Ramos (cell line): ENCODE data around the gene RIF1.

Experiments used
- in situ Hi-C: fragments of 300-500 bp; cut with MboI; formaldehyde crosslinking; loops from one replicate; pipeline ENCODE4 v1.14.3; 2022; ENCODE audit warnings: low sequenced_read_pairs; ENCODE audit not compliant: unreplicated experiment

Gene RIF1

DNA sequence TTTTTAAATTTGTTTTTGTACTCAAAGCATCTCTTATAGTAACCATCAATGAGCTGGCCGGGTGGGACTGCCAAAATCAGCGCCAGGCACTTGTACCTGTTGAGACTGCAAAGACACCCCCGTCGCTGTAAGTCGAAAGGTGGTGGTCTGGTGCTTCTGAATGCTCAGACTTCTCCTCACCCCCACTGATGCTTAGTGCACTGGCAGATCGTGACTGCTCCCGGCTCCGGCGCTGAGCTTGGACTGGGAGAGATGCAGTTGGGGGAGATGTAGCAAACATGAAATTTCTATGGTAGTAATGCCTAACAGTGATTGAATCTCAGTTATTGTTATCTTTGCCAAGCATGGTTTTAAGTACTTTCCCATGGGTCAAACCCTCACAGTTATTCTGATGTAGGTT is 80.6 kb downstream of the RIF1 start:
- in situ Hi-C loops: no loop called here

DNA sequence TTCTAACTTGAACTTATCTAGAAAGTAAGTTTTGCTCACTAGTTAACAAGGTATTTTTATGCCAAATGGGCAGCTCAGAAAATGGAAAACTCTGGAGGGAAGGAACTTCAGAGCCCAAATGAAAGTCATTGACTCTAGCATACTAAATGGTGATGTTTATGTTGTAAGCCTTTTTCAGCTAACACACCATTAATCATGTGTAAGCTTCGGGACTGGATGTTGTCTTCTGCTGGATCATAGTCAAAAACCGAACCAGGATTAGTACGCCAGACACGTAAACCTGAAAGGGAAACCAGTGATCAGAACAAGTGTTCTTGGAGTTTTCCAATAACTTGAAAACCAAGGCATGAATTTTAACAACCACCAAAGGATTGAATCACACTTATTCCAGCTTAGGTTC is 81.8 kb downstream of the RIF1 start:
- in situ Hi-C loops: no loop called here

DNA sequence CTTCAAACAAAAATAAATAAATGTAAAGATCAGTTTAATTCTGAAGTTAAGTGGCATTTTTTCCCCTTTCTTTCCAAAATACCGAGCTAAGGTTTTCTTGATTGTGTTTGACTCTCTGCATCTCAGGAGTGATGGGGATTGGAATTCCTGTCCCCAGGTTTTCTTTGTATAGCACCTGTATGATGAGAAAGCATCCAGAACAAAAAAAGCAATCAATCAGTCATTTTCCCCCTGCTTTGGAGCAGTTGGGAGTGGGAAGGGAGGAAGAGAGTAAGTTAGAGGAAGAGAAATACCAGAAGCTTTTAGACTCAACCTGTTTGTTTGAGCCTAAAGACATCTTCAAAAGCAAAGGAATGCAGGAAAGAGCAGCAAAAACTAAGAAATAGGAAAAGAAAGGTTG is 88.5 kb downstream of the RIF1 start:
- in situ Hi-C loops: no loop called here

DNA sequence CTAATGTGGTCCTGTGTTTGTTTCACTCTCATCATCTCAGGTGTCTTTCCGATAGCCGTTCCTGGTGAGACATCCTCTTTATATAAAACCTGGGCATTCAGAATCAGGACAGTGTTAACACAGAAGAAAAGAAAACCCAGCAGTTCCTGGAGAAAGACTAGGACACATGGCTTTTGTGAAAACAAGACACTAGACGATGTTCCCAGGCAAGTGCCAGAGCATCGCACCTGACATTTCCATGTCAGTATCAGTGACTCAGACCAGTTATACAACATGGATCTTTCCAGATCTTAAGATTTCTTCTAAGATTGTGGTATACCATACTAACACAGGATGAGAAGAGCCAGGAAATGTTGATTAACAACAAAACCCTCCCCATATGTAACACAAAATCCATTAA is 96.5 kb downstream of the RIF1 start:
- in situ Hi-C loops: no loop called here

DNA sequence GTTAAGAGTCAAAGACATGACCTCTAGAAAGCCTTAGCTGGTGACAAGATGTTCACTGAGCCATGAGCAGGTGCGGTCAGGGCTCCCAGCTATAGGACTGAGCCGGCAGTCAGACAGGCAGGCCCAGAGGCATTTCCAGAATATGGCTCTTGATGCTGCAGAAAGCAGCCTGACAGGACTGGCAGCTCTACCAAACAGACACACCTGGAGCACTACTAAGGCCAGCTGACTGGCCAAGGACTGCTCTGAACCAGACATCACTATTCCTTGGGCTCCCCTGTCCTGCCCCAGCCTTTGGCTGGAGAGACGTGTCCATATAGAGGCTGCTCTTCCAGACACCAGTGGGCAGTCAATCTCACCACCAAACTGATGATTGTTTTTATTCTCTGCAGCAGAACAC is 98.8 kb downstream of the RIF1 start:
- in situ Hi-C loops: no loop called here

DNA sequence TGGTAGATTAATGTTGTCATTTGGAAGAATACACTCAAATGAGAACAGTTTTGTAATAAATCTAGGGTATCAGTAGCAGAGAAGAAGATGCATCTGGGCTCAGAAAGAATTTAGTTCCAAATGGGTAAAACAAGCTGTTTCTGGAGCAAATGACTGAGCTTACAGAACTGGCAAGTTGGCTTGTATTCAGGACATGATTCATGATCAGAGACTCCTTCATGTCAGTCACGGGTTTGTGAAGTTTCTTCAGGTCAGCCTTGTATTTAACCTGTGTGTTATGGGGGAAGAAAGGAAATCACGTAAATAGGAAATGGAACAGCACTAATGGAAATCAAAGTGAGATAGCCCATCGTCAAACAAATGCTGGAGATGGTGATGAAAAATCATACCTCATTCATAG is 109.1 kb downstream of the RIF1 start:
- in situ Hi-C loops: no loop called here

DNA sequence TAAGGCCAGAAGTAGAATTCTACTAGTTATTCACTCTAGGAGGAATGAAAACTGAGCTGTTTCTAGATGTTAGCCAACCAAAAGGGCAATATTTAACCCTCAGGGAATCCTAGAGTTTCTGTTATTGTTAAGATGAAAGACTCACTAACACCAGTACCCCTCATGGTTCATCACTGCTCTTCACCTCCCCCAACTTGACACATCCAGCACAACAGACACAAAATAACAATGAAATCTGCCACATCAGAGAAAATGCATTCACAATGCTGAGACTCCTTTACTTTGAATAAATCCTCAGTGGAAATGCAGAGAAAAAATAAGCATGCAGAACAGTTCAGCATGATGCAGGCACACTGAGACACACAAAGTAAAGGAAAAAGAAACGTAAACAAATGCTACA is 111.3 kb downstream of the RIF1 start:
- in situ Hi-C loops: no loop called here

DNA sequence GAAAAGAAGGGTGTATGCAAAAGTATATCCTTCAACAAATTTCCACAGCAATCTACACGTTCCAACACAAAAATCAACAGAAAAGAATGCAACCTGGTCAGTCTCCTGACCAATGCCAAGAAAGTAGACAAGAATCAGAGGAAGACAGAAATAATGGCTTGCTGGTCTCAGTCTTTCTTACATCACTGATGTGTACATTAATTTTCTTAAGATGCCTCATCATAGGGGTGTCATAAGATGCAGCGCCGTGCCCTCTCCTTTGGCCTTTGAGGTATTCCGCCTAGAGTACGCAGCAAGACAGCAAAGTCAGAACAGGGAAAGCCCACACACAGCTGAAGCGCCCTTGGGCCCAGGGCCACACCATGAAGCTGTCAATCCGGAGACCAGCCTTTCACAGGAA is 112.9 kb downstream of the RIF1 start:
- in situ Hi-C loops: no loop called here

DNA sequence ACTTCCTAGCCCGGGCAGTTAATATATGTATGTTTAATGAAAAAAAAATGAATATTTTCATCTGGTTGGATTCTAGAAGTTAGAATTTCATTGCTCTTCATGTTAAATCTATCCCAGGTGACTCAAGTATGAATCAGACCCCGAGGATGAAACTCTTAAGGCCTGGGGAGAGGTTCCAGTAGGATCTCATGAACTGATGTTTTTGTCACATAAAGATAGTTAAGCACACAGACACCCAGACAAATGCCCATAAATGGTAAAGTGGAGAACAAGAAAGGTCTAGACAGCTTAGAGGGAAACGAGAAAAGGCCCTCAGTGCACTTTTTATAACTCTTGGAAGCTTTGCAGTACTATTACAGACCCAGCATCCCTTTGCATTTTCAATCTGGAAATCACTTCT is 114.1 kb downstream of the RIF1 start:
- in situ Hi-C loops: no loop called here

DNA sequence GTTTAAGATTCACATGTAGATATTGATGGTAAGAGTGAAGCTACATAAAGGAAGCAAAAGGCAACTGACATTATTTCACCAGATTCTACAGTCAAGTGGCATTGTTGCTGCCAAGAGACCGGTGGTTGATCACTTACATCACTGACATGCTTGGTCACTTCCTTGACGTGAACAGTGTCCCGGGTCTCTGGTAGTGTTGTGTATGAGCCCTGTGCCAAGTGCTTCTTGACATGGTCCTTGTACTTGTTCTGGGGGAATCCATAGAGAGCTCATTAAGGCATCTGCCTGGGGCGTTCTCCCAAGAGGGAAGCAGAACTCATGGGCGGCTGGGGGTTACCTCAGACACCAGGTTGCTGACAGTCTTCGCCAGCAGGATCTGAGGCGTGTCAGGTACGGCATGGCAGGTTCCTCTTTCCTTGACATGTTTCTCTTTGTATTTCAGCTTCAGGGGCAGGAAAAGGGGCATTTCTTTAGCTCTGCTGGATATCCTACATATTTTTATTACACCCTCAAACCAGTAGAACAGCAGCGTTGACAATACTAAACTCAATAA is 116.2 kb downstream of the RIF1 start:
- in situ Hi-C loops: no loop called here

DNA sequence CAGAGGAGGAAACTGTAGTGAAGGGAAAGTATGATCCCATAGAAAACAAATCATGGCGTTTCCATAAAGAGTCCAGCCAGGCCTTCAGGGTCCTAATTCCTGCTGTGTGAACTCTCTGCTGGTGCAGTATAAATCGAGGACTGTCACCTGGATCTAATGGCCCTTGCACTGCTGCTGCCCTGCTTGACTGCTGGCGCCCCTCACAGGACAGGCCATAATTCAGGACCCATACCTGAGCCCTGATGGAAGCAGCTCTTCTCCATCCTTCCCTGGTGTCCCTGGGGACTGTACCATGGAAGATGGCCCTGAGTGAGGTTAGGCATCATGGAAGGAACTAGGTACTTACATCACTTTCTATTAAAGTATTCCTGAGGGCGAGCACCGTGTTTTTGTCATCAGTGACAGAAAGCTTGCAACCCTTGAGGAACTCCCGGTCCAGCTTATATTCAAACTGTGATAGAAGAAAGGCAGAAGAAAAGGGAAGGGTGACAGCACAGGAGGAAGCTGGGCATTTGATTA is 116.9 kb downstream of the RIF1 start:
- in situ Hi-C loops: no loop called here
